HS-27A (cell line): ENCODE data around the gene PRKCH.
"Not testable (repeated sequence)": the region's sequence is repeated elsewhere in the genome, so short reads cannot be mapped to it uniquely, and the experiment has no call there.

Source experiments
- DNase-seq: peaks from one replicate; pipeline ENCODE4 v3.0.0-alpha.2; 2012; ENCODE audit warnings: low read depth, missing footprints

PRKCH gene

GRCh38 chr14:61460063-61460462 lies 138.7 kb downstream of the PRKCH start:
- no peak for DNase-seq

GRCh38 chr14:61460718-61461611 lies 139.6 kb downstream of the PRKCH start:
- no peak for DNase-seq

DNA sequence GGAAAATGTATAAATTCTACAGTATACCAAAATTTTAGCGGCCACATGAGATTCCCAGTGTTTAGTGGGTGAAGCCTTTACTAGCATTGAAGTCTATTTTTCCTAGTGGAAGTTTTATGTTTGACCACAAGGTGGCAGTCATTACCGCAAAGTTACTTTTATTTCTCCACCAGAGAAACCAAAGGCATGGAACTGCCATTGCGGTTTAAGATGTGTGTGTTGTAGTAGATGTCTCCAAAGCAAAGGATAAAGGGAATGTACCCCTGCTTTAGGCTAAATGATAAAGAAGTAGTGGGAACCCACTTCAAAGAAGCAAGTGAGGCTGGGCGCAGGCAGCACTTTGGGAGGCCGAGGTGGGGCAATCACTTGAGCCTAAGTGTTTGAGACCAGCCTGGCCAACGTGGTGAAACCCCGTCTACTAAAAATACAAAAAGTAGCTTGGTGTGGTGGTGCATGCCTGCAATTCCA lies 140.5 kb downstream of the PRKCH start:
- DNase-seq: peak; percentile 56

DNA sequence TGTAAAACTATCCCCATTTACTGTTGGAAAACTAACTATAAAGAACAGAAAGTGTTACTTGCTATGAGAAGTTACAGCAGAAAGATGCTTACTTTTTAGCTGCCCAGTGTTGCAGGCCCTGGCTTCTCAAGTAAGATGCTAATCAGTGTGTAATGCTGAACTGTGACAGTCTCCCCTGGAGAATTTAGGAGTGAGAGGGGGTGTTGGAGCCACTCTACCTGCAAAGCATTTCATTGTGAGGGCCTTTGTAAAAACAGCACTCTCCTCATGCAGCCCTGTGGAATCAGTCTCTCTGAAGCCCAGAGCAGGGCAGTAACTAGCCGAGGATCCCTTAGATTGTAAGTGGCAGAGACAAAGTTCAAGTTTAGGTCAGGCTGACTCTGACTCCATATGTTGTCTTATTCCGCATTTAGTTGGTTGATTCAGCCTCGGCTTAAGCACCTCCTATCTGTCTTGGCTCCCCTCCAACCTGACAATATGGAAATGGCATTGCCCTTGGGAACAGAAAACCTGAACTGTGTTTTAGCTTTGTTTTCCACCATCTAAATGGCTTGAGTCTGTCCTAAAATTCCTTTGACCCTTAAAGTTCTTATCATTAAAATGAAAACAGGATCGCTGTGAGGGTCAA lies 141.3 kb downstream of the PRKCH start:
- DNase-seq: peak; percentile 58

DNA sequence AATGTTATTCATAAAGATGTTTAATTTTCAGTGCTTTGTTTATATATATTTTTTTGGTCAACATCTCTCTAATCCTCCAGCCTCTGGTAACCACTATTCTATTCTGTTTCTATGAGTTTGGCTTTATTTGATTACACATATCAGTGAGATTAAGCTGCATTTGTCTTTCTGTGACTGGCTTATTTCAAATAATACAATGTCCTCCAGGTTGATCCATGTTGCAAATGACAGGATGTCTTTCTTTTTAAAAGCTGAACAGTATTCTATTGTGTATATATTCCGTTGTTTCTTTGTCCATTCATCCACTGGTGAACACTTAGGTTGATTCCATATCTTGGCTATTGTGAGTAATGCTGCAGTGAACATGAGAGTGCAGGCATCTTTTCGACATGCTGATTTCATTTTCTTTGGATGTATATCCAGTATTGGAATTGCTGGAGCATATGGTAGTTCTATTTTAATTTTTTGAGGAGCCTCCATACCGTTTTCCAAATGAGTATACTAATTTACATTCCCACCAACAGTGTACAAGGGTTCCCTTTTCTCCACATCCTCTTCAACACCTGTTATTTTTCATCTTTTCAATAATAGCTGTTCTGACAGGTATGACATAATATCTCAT lies 142.4 kb downstream of the PRKCH start:
- DNase-seq: no peak

GRCh38 chr14:61464539-61465320 lies 143.4 kb downstream of the PRKCH start:
- DNase-seq: not testable (repeated sequence)

DNA sequence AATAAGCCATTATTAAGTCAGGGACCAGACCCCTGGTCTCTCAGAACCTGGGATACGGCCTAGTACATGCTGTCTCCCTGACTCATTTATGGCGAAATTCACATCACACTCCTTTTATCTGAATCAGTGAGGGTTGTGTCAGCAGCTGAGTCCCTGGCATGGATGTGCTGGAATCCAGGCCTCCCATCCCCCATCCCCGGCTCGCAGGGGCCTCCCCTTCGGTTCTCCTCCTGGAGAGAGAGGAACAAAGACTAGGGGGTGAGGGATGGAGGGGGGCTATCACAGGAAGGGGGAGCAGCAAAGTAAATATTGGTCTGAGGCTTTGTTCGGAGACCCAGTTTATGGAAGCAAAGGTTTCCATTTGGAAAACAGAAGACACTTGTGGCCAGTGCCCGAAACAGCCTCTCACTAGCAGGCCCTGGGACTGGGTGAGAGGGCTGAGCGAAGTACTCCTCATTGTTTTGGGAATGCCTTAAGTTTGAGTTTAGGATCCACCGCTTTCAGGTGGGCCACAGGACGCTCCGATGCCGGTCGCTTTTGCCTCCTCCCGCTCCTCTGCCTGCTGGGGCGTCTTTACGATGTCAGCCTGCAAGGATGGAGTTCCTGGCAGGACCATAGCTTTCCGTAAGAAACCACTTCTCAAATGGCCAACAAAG lies 145.0 kb downstream of the PRKCH start:
- DNase-seq: peak; percentile 85

DNA sequence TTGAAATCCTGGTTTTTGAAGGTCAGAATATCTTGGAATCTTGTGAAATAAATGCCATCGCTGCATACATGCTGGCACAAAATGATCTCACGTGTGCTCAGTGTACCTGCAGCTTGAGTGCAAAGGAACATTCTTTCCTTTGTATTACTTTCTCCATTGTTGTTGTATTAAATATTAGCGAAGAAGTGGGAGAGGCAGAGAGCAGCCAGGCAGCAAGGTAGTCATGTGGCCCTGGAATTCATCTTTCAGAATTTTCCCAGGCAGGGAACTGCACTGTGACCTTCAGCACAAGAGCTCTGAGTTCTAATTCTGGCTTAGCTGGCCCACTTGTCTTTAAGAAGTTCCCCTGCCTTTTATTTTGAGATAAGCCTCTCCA lies 145.5 kb downstream of the PRKCH start:
- no peak for DNase-seq

GRCh38 chr14:61467296-61467695 lies 145.9 kb downstream of the PRKCH start:
- no peak for DNase-seq

GRCh38 chr14:61468063-61468825 lies 146.9 kb downstream of the PRKCH start:
- DNase-seq: no peak

DNA sequence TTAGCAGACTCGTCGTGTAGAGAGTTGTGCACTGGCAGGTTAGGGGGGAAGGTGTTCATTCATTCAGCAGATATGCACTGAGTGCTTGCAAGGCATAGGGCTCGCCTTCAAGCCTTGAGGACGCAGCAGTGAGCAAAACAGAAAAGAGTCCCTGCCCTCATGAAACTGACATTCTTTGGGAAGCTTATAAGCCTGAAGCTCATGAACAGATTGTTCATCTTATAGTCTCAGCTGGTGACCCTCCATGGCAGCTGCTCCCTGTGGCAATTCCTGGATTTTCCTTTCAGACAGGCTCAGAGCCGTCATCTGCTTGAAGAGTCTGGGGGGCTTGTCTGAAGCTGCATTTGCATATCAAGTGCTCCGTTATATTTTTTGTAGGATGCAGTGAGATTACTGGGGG lies 148.4 kb downstream of the PRKCH start:
- no peak for DNase-seq

DNA sequence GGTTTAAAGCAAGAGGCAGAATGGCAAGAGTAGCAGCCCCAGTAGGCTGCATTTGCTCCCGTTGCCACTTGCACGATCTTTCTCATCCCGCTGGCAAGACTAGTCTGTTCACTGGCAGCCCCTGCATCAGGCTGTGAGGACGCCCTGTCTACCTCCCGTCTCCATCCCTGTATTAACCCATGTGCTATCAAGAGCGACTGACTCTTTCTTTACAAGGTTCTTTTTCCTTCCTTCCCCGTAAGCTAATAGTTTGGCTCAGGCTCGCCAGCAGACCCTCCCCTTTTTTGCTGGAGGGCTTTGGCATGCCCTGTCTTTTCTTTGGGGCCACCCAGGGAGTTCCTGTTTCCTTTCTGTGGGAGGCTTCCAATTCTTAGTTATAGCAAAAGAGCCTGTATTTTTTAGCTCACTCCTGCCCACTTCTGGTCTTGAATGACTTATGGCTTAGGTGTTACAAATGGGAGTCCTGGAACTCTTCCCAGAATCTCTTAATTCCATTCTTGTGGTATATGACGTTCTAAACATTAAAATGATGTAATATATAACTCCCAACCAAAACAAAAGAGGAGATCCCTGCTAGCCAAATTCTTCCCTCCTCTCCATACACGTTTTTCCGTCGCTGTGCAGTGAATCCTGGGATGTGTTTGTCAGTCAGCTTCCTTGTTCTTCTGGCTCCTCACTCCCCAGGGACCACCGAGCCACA lies 149.0 kb downstream of the PRKCH start:
- DNase-seq: peak; percentile 89

DNA sequence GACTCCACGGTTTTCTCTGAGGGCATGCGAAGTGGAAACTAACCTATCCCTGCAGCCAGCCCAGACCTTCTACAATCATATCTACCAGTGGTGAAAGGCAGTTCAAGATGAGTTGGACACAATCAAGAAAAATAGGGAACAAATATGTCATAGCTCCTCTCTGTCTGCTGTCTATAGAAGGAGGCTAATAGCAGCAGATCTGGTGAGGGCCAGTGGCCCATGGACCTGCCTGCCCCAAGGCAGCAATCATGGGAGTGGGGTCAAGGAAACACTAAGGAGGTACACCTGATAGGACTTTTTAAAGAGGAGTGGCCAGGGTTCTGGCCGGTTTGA lies 149.5 kb downstream of the PRKCH start:
- no peak for DNase-seq

DNA sequence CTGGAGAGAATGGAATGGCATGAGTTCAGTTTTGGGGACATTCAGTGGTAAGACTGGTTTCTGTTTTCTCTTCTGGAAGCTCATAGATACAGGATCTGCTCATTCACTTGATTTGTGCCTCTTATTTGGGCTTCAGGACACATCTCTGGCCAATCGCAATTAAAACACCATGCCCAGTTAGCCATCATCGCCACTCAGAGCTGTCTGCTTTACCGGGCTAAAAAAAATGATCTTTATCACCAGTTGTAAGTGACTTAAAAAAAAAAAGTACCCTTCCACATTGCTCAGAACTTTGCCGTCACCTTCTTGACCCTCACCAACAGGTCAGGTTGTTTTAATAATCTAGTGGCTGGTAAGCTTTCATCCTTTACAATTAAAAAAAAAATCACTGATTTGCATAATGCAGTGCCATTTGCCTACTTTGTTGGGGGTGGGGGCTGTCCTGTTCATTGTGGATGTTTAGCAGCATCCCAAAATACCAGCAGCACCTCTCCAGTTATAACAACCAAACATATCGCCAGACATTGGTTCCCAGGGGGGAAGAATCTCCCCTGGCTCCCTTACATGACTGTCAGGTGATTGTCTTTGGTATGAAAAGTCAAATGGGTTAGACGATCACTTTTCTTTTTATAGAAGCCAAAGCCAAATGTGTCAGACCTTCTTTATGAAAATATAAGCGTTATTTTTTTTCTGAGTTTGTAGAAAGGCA lies 150.1 kb downstream of the PRKCH start:
- DNase-seq: no peak

DNA sequence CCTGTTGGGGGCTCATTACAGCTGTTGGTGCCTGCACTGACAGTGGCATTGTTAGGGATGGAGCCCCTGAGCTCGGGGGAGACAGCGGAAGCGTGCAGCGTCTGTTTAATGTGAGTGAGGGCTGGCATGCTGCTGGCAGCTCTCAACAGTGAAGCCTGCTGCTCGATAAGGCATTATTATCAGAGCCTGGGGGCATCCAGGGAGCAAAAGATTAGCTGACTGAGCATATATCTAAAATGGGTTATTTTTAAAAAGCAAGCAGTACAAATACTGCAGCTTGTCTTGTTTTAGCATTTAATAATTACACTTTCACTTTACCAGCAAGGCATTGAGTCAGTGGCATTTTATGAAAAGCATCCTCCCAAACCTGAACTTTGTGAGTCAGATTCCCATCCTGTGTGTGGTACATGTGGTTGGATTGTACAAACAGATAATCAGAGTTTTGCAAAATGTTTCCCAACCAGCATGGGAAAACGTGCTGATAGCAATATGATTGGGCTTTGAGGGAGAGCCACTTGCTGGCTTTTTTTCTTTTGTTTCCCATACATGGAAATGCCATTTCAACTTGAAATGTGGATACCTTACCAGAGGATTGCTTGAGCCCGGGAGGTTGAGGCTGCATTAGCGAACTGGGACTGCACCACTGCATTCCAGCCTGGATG lies 150.8 kb downstream of the PRKCH start:
- DNase-seq: peak; percentile 92

DNA sequence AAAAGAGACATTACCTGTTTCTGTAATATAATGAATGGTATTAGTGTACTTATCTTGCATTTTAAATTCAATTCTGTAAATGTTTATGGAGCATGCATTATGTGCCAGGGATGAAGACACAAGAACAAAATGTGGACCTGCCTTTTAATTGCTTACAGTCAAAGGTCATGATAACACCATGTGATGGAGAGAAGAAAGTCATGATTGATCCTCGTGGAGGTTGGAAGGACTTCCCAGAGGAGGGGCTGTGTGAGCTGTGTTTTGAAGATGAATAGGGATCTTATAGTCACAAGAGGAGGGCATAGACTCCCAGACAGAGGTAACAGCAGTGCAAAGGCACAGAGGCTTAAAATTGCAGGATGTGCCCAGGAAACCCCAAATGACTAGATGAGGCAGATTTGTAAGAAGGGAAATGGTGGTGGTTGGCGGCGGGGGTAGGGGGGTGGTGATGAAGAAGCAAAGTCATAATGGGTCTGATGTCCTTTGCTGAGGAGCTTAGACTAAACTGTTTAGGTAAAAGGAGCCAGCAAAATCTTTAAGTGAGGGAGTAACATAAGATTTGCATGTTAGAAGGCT lies 151.5 kb downstream of the PRKCH start:
- no peak for DNase-seq

GRCh38 chr14:61474015-61474414 lies 152.6 kb downstream of the PRKCH start:
- DNase-seq: no peak

- DNase-seq: no peak
These were observed 153.3 kb downstream of the PRKCH start for GRCh38 chr14:61474701-61475100.

- DNase-seq: no peak
These were observed 153.9 kb downstream of the PRKCH start for GRCh38 chr14:61475316-61475715.
